Ectodermal cell (in vitro differentiated cells): Measurements from ENCODE around the gene ERN2.
"Not testable (repeated sequence)": the region's sequence is repeated elsewhere in the genome, so short reads cannot be mapped to it uniquely, and the experiment has no call there.

Experiments
- H3K27ac ChIP-seq: 2 replicates; pipeline ENCODE4 v1.7.0; 2013; ENCODE audit warnings: mild to moderate bottlenecking, low read depth, low read length; ENCODE audit not compliant: insufficient read depth, poor library complexity, severe bottlenecking
- H3K27me3 ChIP-seq: 2 replicates; pipeline ENCODE4 v1.7.0; 2013; ENCODE audit warnings: mild to moderate bottlenecking, low read length; ENCODE audit not compliant: insufficient read depth, control insufficient read depth, poor library complexity, severe bottlenecking
- H3K36me3 ChIP-seq: one replicate; pipeline ENCODE4 v1.7.0; 2013; ENCODE audit warnings: low read length; ENCODE audit not compliant: control insufficient read depth, insufficient read depth
- H3K4me1 ChIP-seq: one replicate; pipeline ENCODE4 v1.7.0; 2013; ENCODE audit warnings: low read length; ENCODE audit not compliant: control insufficient read depth, insufficient read depth
- H3K4me3 ChIP-seq: 2 replicates; pipeline ENCODE4 v1.7.0; 2013; ENCODE audit warnings: low read depth, low read length, control low read depth; ENCODE audit not compliant: insufficient read depth
- H3K9me3 ChIP-seq: 2 replicates; pipeline ENCODE4 v1.7.0; 2013; ENCODE audit warnings: mild to moderate bottlenecking, low read length, moderate library complexity; ENCODE audit not compliant: control insufficient read depth
- WGBS, 2 experiments: methylation state at CpG; one replicate each; pipeline ENCODE4 v1.1.7; 2013; ENCODE audit warnings: missing lambda C conversion rate in 2 of 2; 5-methylcytosine and 5-hydroxymethylcytosine counted together

ERN2 gene

GRCh38 chr16:23741675-23742303, 28.8 kb upstream of the ERN2 start:
- WGBS, 2 experiments: 84 to 97% methylated on average over 2 of the region's 2 CpGs
- Histone ChIP-seq H3K27ac (no peak overlapping the region), H3K27me3 (no peaks in the 10 kb centered on the region), H3K4me3 (no peak overlapping the region), H3K9me3 (no peaks in the 10 kb centered on the region), H3K36me3 (no peaks in the 10 kb centered on the region), H3K4me1 (no peaks in the 10 kb centered on the region)

DNA sequence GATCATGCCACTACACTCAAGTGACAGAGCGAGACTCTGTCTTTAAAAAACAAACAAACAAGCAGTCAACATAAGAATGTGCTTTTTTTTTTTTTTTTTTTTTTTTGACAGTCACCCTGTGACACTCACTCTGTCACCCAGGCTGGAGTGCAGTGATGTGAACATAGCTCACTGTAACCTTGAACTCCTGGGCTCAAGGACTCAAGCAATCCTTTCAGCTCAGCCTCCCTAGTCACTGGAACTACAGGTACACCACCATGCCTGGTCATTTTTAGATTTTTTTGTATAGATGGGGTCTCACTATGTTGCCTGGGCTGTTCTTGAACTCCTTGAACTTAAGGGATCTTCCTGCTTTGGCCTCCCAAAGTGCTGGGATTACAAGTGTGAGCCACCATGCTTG, 26.5 kb upstream of the ERN2 start:
- H3K36me3 ChIP-seq: no peaks in the 10 kb centered on the region
- no peaks in the 10 kb centered on the region for H3K4me1 ChIP-seq
- H3K4me3 ChIP-seq: no peak overlapping the region
- no peaks in the 10 kb centered on the region for H3K27me3 ChIP-seq
- no peak overlapping the region for H3K27ac ChIP-seq
- H3K9me3 ChIP-seq: no peaks in the 10 kb centered on the region
- WGBS, 2 experiments: 82 to 85% methylated on average over 1 of the region's 1 CpG

- H3K36me3 ChIP-seq, H3K9me3 ChIP-seq, H3K27ac ChIP-seq, H3K4me3 ChIP-seq, H3K27me3 ChIP-seq, H3K4me1 ChIP-seq: not testable (repeated sequence)
- WGBS, 2 experiments: no CpG with 5 or more reads among the region's 1 CpG
Observed at GRCh38 chr16:23737423-23738028, 24.5 kb upstream of the ERN2 start.

- Histone ChIP-seq H3K4me1 (no peaks in the 10 kb centered on the region), H3K4me3 (no peak overlapping the region), H3K27me3 (no peaks in the 10 kb centered on the region), H3K27ac (no peak overlapping the region), H3K9me3 (no peaks in the 10 kb centered on the region), H3K36me3 (no peaks in the 10 kb centered on the region)
- WGBS, 2 experiments: 92 to 93% methylated on average over 19 of the region's 19 CpGs
Observed at GRCh38 chr16:23734176-23734893, 21.3 kb upstream of the ERN2 start.

- Histone ChIP-seq H3K36me3 (no peaks in the 10 kb centered on the region), H3K9me3 (no peaks in the 10 kb centered on the region), H3K4me1 (no peaks in the 10 kb centered on the region), H3K27me3 (no peaks in the 10 kb centered on the region), H3K27ac (no peak overlapping the region), H3K4me3 (no peak overlapping the region)
- 88% methylated on average over 12 of the region's 12 CpGs for WGBS, 2 experiments
Observed at GRCh38 chr16:23729503-23730424, 16.7 kb upstream of the ERN2 start.

- H3K4me3 ChIP-seq: no peak overlapping the region
- 60 to 62% methylated on average over 9 of the region's 10 CpGs for WGBS, 2 experiments
- no peaks in the 10 kb centered on the region for H3K36me3 ChIP-seq
- no peaks in the 10 kb centered on the region for H3K4me1 ChIP-seq
- H3K9me3 ChIP-seq: no peaks in the 10 kb centered on the region
- no peaks in the 10 kb centered on the region for H3K27me3 ChIP-seq
- H3K27ac ChIP-seq: no peak overlapping the region
Observed at GRCh38 chr16:23728112-23728477, 15.1 kb upstream of the ERN2 start.

DNA sequence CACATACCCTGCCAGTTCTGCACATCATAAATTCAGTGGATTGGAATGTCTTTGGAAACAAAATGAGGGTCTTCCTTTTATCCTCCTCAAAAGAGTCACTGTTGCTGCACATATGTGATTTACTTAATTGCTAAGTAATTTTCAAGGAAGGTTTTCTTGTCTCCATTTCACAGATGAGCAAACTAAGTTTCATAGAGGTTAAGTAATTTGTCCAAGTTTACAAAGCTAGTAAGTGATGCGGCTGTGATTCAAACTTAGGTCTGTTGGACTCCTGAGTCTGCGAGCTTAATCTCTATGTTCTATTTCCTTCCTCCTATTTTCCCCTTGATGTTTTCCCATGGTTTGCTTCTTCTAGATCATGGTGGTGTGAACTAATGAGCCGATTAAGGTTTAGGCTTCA, 13.7 kb upstream of the ERN2 start:
- no peak overlapping the region for H3K27ac ChIP-seq
- no peaks in the 10 kb centered on the region for H3K9me3 ChIP-seq
- H3K4me3 ChIP-seq: no peak overlapping the region
- H3K27me3 ChIP-seq: no peaks in the 10 kb centered on the region
- H3K36me3 ChIP-seq: no peaks in the 10 kb centered on the region
- 96 to 98% methylated on average over 3 of the region's 3 CpGs for WGBS, 2 experiments
- no peaks in the 10 kb centered on the region for H3K4me1 ChIP-seq

GRCh38 chr16:23724785-23725131, 11.7 kb upstream of the ERN2 start:
- H3K4me3 ChIP-seq: no peak overlapping the region
- H3K9me3 ChIP-seq: no peaks in the 10 kb centered on the region
- H3K27ac ChIP-seq: no peak overlapping the region
- H3K36me3 ChIP-seq: no peaks in the 10 kb centered on the region
- H3K4me1 ChIP-seq: no peaks in the 10 kb centered on the region
- 85% methylated on average over 2 to 3 of the region's 3 CpGs for WGBS, 2 experiments
- no peaks in the 10 kb centered on the region for H3K27me3 ChIP-seq

GRCh38 chr16:23724096-23724784, 11.2 kb upstream of the ERN2 start:
- no peak overlapping the region for H3K4me3 ChIP-seq
- H3K4me1 ChIP-seq: no peaks in the 10 kb centered on the region
- H3K36me3 ChIP-seq: no peaks in the 10 kb centered on the region
- no peaks in the 10 kb centered on the region for H3K9me3 ChIP-seq
- no peak overlapping the region for H3K27ac ChIP-seq
- no peaks in the 10 kb centered on the region for H3K27me3 ChIP-seq
- WGBS, 2 experiments: 85 to 96% methylated on average over 5 to 7 of the region's 8 CpGs
